GM23338 (cell line): ENCODE results near the gene GPR183. TPM values are rescaled to one million over a fixed set of nuclear protein-coding genes. Genes with fewer than 3 reads are reported as not detected.

Source experiments
- ATAC-seq: fragments of 200-7000 bp; cut with Tn5 transposase; 3 replicates; pipeline ENCODE4 v1.9.1; 2020
- DNase-seq: peaks from one replicate; pipeline ENCODE4 v3.0.0-alpha.2; 2015; ENCODE audit warnings: low spot score
- H2AFZ ChIP-seq: fragments of 200-600 bp; sonication (generic); 2 replicates; pipeline ENCODE4 v1.8.0; 2016; ENCODE audit warnings: antibody characterized with exemption, mild to moderate bottlenecking, moderate library complexity
- H3F3A ChIP-seq: fragments of 200-600 bp; sonication (generic); replicated peaks from 2 replicates; pipeline ENCODE4 v1.8.0; 2017; ENCODE audit warnings: antibody characterized with exemption, mixed run types, low read depth
- H3K27ac ChIP-seq: fragments of 200-600 bp; sonication (generic); 2 replicates; pipeline ENCODE4 v1.6.1; 2016; ENCODE audit warnings: low read depth
- H3K27me3 ChIP-seq: fragments of 200-600 bp; sonication (generic); 2 replicates; pipeline ENCODE4 v1.8.0; 2016; ENCODE audit warnings: mild to moderate bottlenecking, mixed run types, moderate library complexity; ENCODE audit not compliant: insufficient read depth
- H3K36me3 ChIP-seq: fragments of 200-600 bp; sonication (generic); 2 replicates; pipeline ENCODE4 v1.8.0; 2016; ENCODE audit warnings: mild to moderate bottlenecking; ENCODE audit not compliant: insufficient read depth
- H3K4me1 ChIP-seq: fragments of 200-600 bp; sonication (generic); 2 replicates; pipeline ENCODE4 v1.8.0; 2016; ENCODE audit warnings: mild to moderate bottlenecking, moderate library complexity; ENCODE audit not compliant: insufficient read depth
- H3K4me2 ChIP-seq: fragments of 200-600 bp; sonication (generic); 2 replicates; pipeline ENCODE4 v1.7.1; 2017; ENCODE audit warnings: mixed run types
- H3K4me3 ChIP-seq: fragments of 200-600 bp; sonication (generic); 2 replicates; pipeline ENCODE4 v1.6.1; 2016; ENCODE audit warnings: mixed run types
- H3K79me2 ChIP-seq: fragments of 200-600 bp; sonication (generic); replicated peaks from 2 replicates; pipeline ENCODE4 v1.8.0; 2017; ENCODE audit warnings: mild to moderate bottlenecking; ENCODE audit not compliant: insufficient read depth
- H3K9me2 ChIP-seq: fragments of 200-600 bp; sonication (generic); 2 replicates; pipeline ENCODE4 v1.8.0; 2017; ENCODE audit not compliant: insufficient read depth
- H4K20me1 ChIP-seq: fragments of 200-600 bp; sonication (generic); replicated peaks from 2 replicates; pipeline ENCODE4 v1.8.0; 2017; ENCODE audit warnings: mild to moderate bottlenecking; ENCODE audit not compliant: insufficient read depth
- H3K27ac Mint-ChIP-seq: 2 replicates; pipeline ENCODE4 v1.8.0; 2020; ENCODE audit warnings: inconsistent platforms, mild to moderate bottlenecking, moderate library complexity, mixed read lengths
- H3K27me3 Mint-ChIP-seq: 3 replicates; pipeline ENCODE4 v1.8.0; 2022; ENCODE audit warnings: low read depth, mild to moderate bottlenecking, moderate library complexity, mixed read lengths, inconsistent platforms; ENCODE audit not compliant: insufficient read depth, poor library complexity
- H3K36me3 Mint-ChIP-seq: 3 replicates; pipeline ENCODE4 v1.8.0; 2021; ENCODE audit warnings: low read depth, mild to moderate bottlenecking, inconsistent platforms, moderate library complexity, mixed read lengths
- H3K4me1 Mint-ChIP-seq: 3 replicates; pipeline ENCODE4 v1.8.0; 2020; ENCODE audit warnings: mild to moderate bottlenecking, inconsistent platforms, mixed read lengths
- H3K4me3 Mint-ChIP-seq: 3 replicates; pipeline ENCODE4 v1.8.0; 2021; ENCODE audit warnings: moderate library complexity, mild to moderate bottlenecking, inconsistent platforms, mixed read lengths
- H3K9me3 Mint-ChIP-seq: 3 replicates; pipeline ENCODE4 v1.8.0; 2020; ENCODE audit warnings: moderate library complexity, mild to moderate bottlenecking, inconsistent platforms, mixed read lengths
- CTCF ChIP-seq, 2 experiments: fragments of 200-600 bp in 1 of 2; sonication (generic) in 1 of 2; conservative IDR thresholded peaks; 2 replicates each; pipeline versions ENCODE4 v1.5.1 to v1.6.1; 2016 to 2017; ENCODE audit warnings: antibody characterized with exemption in 2 of 2, low read depth in 2 of 2, mild to moderate bottlenecking in 2 of 2, moderate library complexity in 1 of 2
- ETS1 ChIP-seq: IDR thresholded peaks from 2 replicates; pipeline ENCODE4 v1.6.1; 2016; ENCODE audit warnings: antibody characterized with exemption
- EZH2 ChIP-seq: fragments of 200-600 bp; sonication (generic); IDR thresholded peaks from one replicate; pipeline ENCODE4 v1.8.0; 2017; ENCODE audit warnings: antibody characterized with exemption, mild to moderate bottlenecking, low read depth; ENCODE audit not compliant: unreplicated experiment
- EZH2phosphoT487 ChIP-seq: fragments of 200-600 bp; sonication (generic); IDR thresholded peaks from one replicate; pipeline ENCODE4 v1.8.1; 2018; ENCODE audit warnings: antibody characterized with exemption; ENCODE audit not compliant: unreplicated experiment
- JUNB ChIP-seq: IDR thresholded peaks from one replicate; pipeline ENCODE4 v1.6.1; 2016; ENCODE audit warnings: antibody characterized with exemption; ENCODE audit not compliant: unreplicated experiment
- POLR2AphosphoS5 ChIP-seq: IDR thresholded peaks from 2 replicates; pipeline ENCODE4 v1.6.1; 2016; ENCODE audit warnings: antibody characterized with exemption, low read depth
- REST ChIP-seq: IDR thresholded peaks from one replicate; pipeline ENCODE4 v1.6.1; 2018; ENCODE audit warnings: antibody characterized with exemption; ENCODE audit not compliant: unreplicated experiment
- STAT1 ChIP-seq: IDR thresholded peaks from one replicate; pipeline ENCODE4 v1.6.1; 2016; ENCODE audit warnings: antibody characterized with exemption; ENCODE audit not compliant: unreplicated experiment
- ZNF114 ChIP-seq: fragments of 250-450 bp; sonication (Bioruptor Pico); IDR thresholded peaks from 2 replicates; pipeline ENCODE4 v1.5.0; 2020; ENCODE audit warnings: mild to moderate bottlenecking, moderate library complexity
- ZNF462 ChIP-seq: fragments of 250-450 bp; sonication (Bioruptor Pico); IDR thresholded peaks from 2 replicates; pipeline ENCODE4 v1.5.0; 2020; ENCODE audit warnings: mild to moderate bottlenecking, moderate library complexity
- polyA plus RNA-seq: library from polyadenylated mRNA; unstranded; fragments of >200 nt; fragmentation: Nextera tagmentation; extraction: Ambion mirVana; gene quantifications from 2 replicates; pipeline ENCODE4 v1.2.1, GENCODE V29; 2016
- total RNA-seq: library from RNA; depleted of rRNA; stranded (reverse); fragments of >200 nt; shearing (Covaris generic); gene quantifications from 2 replicates; pipeline ENCODE4 v1.2.3, GENCODE V29; 2014

GPR183 gene
- total and polyA plus RNA-seq, 2 experiments from 2014 or later, result 0.78 TPM; not detected in 1

- TF ChIP-seq ZNF114 (CRISPR knock-in tag) (no peak), CTCF (conservative IDR thresholded peaks at IDR 0.05; ENCODE audit: low read depth in 2 of 2) (no peak), JUNB (no peak)
Measured at GRCh38 chr13:99313501-99313900, 6.3 kb upstream of the GPR183 start (continued).

GRCh38 chr13:99312493-99312883 is 5.3 kb upstream of the GPR183 start:
- Histone ChIP-seq H3K4me2 (no peak overlapping the region), H3F3A (no peaks in the 10 kb centered on the region), H3K4me3 (no peak overlapping the region), H3K27me3 (no peaks in the 10 kb centered on the region), H4K20me1 (peaks cover 5% of the 10 kb centered on the region), H3K79me2 (no peaks in the 10 kb centered on the region; the same call in 1 of the 2 replicates), H3K4me1 (peaks cover 9% of the 10 kb centered on the region), H3K9me2 (no peaks in the 10 kb centered on the region), H3K27ac (no peak overlapping the region), H3K36me3 (no peaks in the 10 kb centered on the region), H2AFZ (no peak overlapping the region)
- Mint-ChIP-seq H3K36me3 (peaks cover 12% of the 10 kb centered on the region; the same call in 2 of the 3 replicates), H3K4me1 (peaks cover 36% of the 10 kb centered on the region), H3K27me3 (peaks cover 2% of the 10 kb centered on the region), H3K4me3 (no peak overlapping the region), H3K9me3 (no peaks in the 10 kb centered on the region), H3K27ac (peak overlapping the region; percentile 42; the same call in 1 of the 2 replicates)
- ATAC-seq, result no peak
- no peak for DNase-seq
- TF ChIP-seq ZNF114 (CRISPR knock-in tag), result no peak
- no peak for TF ChIP-seq ETS1
- TF ChIP-seq POLR2AphosphoS5, result no peak
- TF ChIP-seq CTCF (conservative IDR thresholded peaks at IDR 0.05; ENCODE audit: low read depth in 2 of 2), result no peak
- no peak for TF ChIP-seq EZH2phosphoT487
- no peak for TF ChIP-seq STAT1
- no peak for TF ChIP-seq EZH2
- TF ChIP-seq REST, result no peak
- no peak for TF ChIP-seq ZNF462 (CRISPR knock-in tag)
- no peak for TF ChIP-seq JUNB
